Vagina (tissue), 2 donors: ENCODE results near the gene TERT.

ENCODE experiments used
- POLR2A ChIP-seq, 2 donors: fragments of 450-650 bp; IDR thresholded peaks; one replicate each; pipeline ENCODE4 v1.6.1; 2017; ENCODE audit warnings: antibody characterized with exemption in 2 of 2, mild to moderate bottlenecking in 2 of 2, moderate library complexity in 2 of 2
- TF ChIP-seq, protein P1 (sequence below), 3 experiments: fragments of 450-650 bp in 2 of 3; fragments of 200-600 bp in 1 of 3; sonication (generic) in 1 of 3; IDR thresholded peaks; one replicate each; pipeline ENCODE4 v1.5.1; 2017 to 2019; ENCODE audit warnings: antibody characterized with exemption in 3 of 3, mild to moderate bottlenecking in 2 of 3, moderate library complexity in 2 of 3

DNA sequence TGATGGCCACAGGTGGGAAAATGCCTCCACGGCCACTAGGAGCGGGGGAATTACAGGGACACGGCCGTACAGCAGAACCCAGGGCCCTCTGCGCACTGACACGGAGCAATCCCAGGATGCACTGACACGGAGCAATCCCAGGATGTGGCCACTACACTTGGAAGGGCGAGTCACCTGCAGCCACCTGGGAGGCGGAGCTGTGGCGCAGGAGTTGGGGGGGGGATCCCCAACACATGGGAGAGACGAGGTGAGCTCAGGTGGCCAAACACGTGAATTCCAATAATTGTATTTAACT is 43.3 kb upstream of the TERT start:
- TF ChIP-seq, protein P1, sequence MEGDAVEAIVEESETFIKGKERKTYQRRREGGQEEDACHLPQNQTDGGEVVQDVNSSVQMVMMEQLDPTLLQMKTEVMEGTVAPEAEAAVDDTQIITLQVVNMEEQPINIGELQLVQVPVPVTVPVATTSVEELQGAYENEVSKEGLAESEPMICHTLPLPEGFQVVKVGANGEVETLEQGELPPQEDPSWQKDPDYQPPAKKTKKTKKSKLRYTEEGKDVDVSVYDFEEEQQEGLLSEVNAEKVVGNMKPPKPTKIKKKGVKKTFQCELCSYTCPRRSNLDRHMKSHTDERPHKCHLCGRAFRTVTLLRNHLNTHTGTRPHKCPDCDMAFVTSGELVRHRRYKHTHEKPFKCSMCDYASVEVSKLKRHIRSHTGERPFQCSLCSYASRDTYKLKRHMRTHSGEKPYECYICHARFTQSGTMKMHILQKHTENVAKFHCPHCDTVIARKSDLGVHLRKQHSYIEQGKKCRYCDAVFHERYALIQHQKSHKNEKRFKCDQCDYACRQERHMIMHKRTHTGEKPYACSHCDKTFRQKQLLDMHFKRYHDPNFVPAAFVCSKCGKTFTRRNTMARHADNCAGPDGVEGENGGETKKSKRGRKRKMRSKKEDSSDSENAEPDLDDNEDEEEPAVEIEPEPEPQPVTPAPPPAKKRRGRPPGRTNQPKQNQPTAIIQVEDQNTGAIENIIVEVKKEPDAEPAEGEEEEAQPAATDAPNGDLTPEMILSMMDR (IDR thresholded peaks at IDR 0.05): no peak
- no peak for TF ChIP-seq POLR2A (IDR thresholded peaks at IDR 0.05)
